ENCODE measurements around the gene TGM5.

GRCh38 chr15:43198992-43199391 lies 67.7 kb downstream of the TGM5 start:
- TF ChIP-seq CTCF (IDR thresholded peaks at IDR 0.05; ENCODE audit: poor library complexity), result no peak
- TF ChIP-seq EZH2 (IDR thresholded peaks at IDR 0.05; ENCODE audit: borderline replicate concordance), result no peak

All from hepatocyte (in vitro differentiated cells).